GM10847 (cell line): Measurements from ENCODE around the gene CLRN1.

Source experiments
- POLR2A ChIP-seq: IDR thresholded peaks from 2 replicates; pipeline ENCODE4 v1.6.1; 2011; ENCODE audit not compliant: insufficient read length; ENCODE audit errors: extremely low read depth

The CLRN1 gene, protein sequence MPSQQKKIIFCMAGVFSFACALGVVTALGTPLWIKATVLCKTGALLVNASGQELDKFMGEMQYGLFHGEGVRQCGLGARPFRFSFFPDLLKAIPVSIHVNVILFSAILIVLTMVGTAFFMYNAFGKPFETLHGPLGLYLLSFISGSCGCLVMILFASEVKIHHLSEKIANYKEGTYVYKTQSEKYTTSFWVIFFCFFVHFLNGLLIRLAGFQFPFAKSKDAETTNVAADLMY

DNA sequence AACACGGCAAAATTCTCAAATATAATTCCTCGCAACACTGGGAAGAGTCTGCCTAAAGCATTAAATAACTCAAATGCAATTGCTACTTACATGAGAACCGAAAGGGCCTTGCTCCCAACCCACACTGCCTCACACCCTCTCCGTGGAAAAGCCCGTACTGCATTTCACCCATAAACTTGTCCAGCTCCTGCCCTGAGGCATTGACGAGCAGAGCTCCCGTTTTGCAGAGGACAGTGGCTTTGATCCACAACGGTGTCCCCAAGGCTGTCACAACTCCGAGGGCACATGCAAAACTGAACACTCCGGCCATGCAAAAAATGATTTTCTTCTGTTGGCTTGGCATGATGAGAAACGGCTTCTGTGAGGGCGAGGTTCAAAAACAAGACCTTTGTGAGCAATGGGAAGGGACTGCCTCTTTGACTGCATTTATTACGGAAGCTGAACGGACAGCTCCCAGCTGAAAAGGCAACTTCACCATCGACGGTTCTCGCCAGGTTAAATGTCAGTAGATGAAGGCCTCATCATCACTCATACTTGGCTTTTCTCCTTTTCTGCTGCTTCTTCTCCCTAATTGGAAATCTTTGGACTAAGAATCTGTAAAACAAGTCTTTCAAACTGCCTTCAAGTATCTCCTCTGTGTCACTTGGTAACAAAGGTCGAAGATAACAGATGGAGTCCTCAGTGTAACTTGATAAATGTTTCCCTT is at the start of gene CLRN1:
CLRN1 (minus strand) TSS at position 362 of the 706 bp plus-strand sequence; CDS start at position 343, 19 bp downstream.
- TF ChIP-seq POLR2A = no peak

DNA sequence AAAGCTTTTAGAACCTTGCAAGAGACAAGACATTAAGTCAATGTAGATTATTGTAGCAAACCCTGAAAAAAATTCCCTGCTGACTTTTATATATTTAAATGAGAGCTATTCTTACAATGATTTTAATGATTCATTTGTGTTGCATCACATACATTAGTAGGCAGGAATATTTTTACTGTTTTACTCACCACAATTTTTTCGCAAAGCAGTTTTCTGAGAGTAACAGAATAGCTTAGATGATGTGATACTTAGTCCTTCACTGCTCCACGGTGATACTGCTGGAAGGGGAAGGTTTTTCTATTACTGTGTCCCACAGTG is 43.9 kb upstream of the CLRN1 start:
- no peak for TF ChIP-seq POLR2A

DNA sequence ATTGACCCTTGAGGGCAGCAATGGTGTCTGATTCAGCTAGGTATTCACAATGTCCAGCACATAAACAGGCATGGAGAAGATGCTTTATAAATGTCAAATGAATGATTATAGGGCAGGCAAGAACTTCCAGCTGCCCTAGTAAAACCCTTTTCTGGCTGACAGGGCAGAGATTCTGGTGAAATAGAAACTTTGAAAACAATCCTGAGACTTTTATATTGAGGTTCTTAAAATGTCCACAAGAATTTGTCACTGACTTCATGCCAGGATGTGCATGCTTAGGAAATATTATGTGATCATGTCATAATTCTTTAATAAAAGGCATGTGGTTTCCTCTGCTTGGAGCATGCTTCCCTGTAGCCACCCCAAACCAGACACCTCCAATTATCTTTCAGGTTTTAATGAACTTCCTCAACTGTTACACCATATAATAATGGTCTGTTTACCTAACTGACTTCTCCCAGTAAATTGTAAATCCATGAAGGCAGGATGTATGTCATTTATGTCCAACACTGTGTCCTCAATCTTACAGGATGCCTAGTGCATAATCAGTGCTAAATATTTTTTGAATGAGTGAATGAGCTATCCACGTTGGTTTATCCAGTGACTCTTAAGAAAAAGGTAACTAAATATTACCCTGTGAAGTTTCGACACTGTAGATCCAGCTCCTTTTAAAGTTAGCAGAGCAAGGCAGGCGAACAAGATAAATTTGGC is 43.4 kb upstream of the CLRN1 start:
- TF ChIP-seq POLR2A = no peak

DNA sequence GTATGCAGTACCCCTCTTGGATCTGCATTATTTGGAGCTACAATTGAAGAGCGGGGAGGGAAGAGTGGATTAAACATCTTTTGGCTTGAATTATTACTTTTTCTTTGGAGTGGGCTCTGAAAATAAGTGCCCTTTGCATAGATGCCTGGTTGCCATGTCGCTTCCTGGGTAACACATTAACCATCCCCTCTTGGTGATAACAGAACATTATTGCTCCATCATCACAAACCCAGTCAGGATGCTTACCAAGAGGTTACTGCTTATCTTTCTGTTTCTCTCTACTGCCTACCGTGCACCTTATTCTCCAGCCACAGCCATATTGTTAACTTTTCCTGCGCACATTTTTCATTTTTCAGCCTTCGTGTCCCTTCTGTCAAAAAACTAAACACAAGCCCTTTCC is 42.7 kb upstream of the CLRN1 start:
- TF ChIP-seq POLR2A = no peak

DNA sequence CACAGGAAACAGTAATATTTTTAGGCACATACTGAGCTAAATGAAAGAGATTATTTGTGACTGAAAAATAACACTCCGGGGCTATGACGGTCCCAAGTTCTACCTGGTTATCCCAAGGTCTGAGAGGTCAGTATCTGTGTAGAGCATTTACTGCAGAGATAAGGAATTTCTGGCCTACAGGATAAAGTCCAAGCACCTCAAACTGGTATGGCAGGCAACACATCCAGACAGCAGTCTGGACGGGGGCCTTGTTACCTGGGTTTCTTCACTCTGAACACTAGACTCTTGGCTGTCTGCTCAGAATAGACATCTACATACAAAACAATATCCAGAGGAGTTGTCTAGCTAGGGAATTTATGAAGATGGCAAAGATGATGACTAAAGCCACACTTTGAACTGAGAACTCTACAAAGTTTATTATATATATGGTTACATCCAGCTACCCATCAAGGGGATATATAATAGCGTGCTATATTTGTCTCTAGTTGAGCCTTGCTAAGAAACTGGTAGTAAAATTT is 42.0 kb upstream of the CLRN1 start:
- TF ChIP-seq POLR2A = no peak

DNA sequence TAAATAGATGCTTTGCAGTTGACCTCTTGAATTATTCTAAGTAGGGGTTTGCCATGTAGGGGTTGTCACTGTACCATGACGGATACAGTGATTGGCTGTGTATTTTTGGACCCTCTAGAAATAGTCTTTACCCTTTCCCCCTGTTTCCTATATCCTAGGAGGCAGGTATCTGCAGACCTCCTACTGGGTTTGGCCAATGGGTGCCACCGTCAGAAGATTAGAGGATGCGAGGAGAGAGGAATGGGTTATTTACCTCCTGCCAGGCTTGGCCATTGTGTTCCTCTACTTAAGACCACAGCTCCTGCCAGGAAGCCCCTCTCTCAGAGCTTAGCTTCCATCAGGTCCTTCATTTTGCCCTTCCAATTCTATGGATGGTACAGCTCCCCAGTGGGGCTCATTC is 40.2 kb upstream of the CLRN1 start:
- TF ChIP-seq POLR2A = no peak

DNA sequence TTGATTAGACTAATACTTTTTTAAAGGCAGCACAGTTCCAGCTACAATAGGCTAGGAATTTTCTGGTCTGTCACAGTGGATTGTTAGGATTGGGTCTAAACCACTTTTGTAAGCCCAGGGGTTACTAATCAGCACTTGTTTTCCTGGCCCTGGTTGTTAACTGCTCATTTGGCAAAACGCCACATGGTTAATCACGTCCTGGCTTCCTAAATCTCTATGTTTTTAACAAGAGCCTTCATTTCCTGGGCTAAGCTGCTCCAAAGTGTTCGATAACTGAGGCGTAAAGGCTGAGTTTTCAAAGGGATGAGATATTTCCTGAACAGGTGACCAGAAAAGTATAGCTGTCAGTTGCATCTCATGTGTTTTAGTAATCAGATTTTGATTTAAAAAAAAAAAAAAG is 38.9 kb upstream of the CLRN1 start:
- no peak for TF ChIP-seq POLR2A

DNA sequence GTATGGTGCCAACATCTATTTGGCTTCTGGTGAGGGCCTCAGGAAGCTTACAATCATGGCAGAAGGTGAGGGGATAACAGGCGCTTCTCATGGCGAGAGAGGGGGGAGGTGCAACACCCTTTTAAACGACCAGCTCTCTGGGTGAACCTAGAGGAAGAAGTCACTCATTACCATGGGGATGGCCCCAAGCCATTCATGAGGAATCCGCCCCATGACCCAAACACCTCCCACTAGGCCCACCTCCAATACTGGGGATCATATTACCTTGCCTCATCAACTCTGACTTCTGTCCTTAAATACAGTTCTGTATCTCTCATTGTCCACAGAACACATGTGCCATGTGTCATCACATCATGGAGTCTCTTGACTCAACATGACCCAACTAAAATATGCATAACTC is 37.5 kb upstream of the CLRN1 start:
- TF ChIP-seq POLR2A = no peak

DNA sequence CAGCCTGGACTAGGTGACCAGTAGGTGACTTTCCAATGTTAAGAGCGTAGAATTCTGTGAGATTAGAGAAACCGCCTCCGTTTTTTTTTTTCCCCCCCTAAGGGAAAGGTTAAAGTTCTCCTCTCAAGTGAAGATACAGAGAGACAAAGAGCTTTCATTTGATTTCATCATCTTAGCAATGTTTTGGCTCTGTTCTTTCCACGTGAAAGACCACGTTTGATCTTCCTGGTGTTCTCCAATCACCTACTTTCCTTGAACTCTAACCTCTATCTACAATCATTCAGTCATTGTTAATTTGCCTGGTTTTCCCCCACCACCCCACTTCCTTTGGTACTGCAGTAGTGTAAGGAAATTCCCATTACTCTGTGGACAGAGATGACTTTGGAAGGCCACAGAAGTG is 36.9 kb upstream of the CLRN1 start:
- TF ChIP-seq POLR2A = no peak

DNA sequence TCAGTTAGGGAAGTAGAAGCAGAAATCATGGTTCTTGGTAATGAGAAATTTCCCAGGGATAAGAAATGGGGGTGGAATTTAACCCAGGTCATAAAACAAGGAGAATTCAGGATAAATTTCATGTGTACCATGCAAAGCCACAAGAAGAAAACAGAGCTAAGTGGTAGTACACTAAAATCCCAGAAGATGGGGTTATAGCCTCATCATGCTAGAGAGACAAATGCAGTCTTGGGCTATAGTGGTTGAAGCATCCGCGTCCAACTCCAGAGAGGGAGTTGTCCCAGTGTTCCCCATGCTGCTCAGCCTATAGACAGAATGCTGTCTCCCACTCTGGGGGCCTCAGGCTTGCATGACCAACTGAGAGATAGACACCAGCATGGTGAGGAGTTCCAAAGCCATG is 36.2 kb upstream of the CLRN1 start:
- TF ChIP-seq POLR2A = no peak

DNA sequence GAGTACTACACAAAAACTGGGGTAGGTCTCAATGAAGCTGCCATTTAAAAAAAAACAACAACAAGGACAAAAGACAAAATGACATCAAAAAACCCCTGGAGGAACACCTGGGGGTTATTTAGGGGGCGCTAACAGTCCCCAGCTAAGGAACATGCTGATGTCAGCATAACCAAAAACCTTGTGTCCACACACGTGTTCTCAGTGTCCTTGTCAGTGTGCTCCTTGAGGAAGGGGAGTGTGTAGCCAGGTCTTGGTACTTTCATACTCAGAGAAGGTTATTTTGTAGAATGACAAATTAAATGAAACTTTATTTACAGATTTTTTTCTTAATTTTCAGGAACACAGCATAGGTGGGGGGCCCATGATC is 31.2 kb upstream of the CLRN1 start:
- no peak for TF ChIP-seq POLR2A

DNA sequence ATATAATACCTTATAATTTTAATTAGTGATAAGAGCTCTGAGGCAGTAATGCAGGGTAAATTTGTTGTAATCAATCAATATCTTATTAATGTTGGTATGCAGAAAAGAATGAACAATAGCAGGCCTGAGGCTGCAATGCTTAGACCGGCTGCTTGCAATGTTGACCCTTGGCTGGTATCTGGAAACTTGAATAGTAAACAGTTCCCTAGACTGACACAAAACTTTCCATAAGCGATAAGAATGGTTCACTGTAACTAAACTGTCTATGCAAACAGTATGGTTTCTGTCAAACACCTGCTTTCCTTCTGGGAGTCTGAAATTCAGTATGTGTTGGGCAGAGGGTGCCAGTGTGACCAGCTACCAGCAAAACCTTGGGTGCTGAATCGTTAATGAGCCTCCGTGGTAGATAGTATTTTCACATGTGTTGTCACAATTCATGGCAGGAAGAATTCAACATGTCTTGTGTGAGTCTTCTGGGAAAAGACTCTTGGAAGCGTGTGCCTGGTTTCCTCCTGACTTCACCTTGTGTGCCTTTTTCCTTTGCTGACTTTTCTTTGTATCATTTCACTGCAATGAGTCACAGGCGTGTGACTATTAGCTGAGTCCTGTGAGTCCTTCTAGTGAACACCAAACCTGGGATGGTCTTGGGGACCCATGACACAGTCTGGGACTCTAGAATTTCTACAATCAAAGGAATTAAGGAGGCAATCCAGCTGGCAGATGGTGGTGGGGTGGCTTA is 30.7 kb upstream of the CLRN1 start:
- no peak for TF ChIP-seq POLR2A

DNA sequence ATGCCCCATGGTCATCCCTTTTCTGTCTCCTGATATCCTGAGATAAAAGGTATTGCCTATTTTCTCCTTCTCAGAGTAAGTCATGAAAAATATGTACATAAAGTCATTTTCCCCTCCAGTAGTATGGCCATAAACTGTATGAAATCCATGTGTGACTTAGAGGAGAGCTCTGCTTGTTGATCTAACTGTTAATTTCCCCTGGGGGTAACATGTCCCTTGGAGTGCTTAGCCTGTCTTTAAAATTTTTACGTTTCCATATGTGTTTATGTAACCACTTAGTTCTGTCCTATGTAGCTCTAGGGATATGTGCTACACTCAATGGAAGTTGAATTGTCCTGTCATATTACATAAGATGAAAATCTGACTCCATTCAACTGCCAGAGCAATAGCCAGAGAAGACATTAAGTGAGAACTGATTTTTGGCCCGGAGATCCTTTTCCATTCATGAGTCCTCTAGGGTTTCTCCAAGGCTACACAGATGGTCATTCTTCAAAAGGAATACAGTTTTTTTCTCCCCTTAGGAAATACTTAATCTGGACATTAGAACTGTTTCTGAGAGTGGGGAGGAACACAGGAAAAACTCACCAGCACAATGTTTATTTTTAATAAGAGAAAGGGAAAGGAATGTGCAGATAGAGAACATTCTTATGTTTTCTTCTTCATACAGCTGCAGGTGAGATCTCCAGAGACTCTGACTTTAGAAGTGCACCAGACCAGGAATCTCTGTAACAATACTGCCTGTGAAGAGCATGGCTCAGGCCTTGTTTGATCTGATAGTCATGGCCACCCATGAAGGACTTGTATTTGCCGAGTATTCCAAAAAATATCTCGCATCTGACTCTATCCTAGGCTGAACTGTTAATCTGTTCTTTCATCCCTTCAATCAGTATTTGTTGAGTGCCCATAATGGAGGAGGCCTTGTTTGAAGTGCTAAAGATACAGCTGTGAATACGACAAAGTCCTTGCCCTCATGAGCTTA is 29.8 kb upstream of the CLRN1 start:
- TF ChIP-seq POLR2A = no peak

DNA sequence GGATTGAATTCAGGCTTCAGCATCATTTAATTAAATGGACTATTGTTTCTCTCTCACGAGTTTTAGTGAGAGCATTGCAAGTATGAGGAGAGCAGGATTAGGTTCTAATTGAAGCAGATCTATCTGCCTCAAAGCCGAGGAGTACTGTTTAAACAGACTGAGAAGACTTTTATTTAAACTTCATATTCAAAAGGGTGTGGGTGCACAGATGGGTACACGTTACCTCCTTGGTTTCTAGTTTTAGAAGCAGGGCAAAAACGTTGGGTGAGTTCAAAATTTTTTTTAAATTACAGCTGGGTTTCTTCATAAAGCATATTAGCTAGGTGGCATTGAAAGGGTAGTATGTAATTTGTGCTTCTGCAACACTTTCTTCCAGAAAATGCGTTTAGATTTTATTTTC is 26.5 kb upstream of the CLRN1 start:
- TF ChIP-seq POLR2A = no peak
